Ascending aorta (tissue), 2 donors: Measurements from ENCODE around the gene SLC43A2. TPM values are rescaled to one million over a fixed set of nuclear protein-coding genes. Genes with fewer than 3 reads are reported as not detected.

Source experiments
- DNase-seq, 2 donors: peaks; one replicate each; pipeline ENCODE4 v3.0.0-alpha.2; 2019; ENCODE audit warnings: low spot score in 2 of 2
- H3K27ac ChIP-seq, 2 donors: fragments of 200-600 bp; sonication (generic); one replicate each; pipeline ENCODE4 v1.5.1; 2016 to 2017; ENCODE audit warnings: mild to moderate bottlenecking in 1 of 2
- H3K27me3 ChIP-seq: fragments of 200-600 bp; sonication (generic); one replicate; pipeline ENCODE4 v1.5.1; 2017
- H3K36me3 ChIP-seq, 2 donors: fragments of 200-600 bp; sonication (generic); one replicate each; pipeline ENCODE4 v1.5.1; 2016
- H3K4me1 ChIP-seq, 2 donors: fragments of 200-600 bp; sonication (generic); one replicate each; pipeline ENCODE4 v1.5.1; 2016 to 2017; ENCODE audit warnings: mild to moderate bottlenecking in 1 of 2
- H3K4me3 ChIP-seq, 2 donors: fragments of 200-600 bp; sonication (generic); one replicate each; pipeline ENCODE4 v1.5.1; 2016 to 2017; ENCODE audit warnings: mild to moderate bottlenecking in 1 of 2
- H3K9me3 ChIP-seq, 2 donors: fragments of 200-600 bp; sonication (generic); one replicate each; pipeline ENCODE4 v1.5.1; 2016
- intact Hi-C: fragments of 100-400 bp; cut with DNase I; formaldehyde crosslinking; loops from one replicate; pipeline ENCODE4 v1.15.1; 2023
- total RNA-seq: library from RNA; depleted of rRNA; stranded (reverse); fragments of >200 nt; gene quantifications from one replicate; pipeline ENCODE4 v1.1.0, GENCODE V29; 2016
- TF ChIP-seq, protein P1 (sequence below), 3 experiments: fragments of 200-600 bp in 2 of 3; fragments of 450-650 bp in 1 of 3; sonication (generic) in 2 of 3; IDR thresholded peaks; one replicate each; pipeline ENCODE4 v1.5.1; 2016 to 2019; ENCODE audit warnings: antibody characterized with exemption in 3 of 3, mild to moderate bottlenecking in 1 of 3, moderate library complexity in 1 of 3

The SLC43A2 gene
- total RNA-seq, 1 donor from 2014 or later = 27.6 TPM

DNA sequence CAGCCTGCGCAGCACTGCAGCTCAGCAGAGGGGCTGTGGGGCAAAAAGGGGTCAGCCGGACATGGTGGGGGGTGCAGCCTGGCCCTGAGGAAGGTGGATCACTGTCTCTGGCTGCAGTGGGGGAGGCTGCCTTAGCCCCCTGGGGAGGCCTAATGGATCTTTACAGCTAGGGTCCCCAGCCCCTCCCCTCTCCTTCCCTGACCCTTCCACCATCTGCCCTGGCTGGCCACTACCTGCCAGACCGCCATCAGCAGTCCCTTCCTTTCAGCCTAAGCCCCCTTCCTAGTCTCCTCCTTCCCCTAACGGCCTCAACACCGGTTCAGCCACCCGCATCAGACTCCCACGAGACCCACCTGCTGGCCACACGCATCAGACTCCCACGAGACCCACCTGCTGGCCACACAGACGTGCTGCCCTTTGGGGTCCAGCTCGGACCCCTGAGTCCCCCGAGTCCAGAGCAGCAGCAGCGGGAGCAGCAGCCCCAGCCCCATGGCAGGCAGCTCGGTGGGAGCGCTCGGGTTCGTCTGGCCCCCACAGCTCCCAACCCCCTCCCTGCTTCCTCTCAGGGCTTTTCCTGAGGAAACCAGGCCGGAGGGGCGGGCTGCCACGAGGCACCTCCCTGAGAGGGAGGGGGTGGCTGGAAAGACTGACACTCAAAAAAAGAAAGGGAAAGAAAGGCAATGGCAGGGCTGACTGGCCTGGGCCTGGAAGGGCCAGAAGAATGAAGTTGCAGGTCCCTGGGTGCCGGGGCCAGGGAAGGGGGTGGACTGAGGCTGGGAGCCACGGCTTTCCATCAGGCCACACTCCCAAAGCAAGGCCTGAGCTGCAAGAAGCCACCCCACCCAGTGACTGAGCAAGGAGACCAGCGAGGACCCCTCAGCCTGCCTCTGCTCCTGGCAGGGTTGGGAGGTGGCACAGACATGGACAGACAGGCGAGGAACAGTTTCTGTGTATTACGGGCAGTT lies 16.9 kb upstream of the SLC43A2 start, which contains the start of gene SCARF1:
Gene SCARF1 (minus strand): TSS at position 526 of the 965 bp plus-strand sequence. CDS start 35 bp downstream, at position 491.
- H3K27ac ChIP-seq = peak within 1 kb of the TSS; percentile 18 to 50
- no peaks in the 10 kb centered on the region for H3K9me3 ChIP-seq
- H3K36me3 ChIP-seq = peaks cover under 1 to 3% of the 10 kb centered on the region in 2 donors
- TF ChIP-seq, protein P1, sequence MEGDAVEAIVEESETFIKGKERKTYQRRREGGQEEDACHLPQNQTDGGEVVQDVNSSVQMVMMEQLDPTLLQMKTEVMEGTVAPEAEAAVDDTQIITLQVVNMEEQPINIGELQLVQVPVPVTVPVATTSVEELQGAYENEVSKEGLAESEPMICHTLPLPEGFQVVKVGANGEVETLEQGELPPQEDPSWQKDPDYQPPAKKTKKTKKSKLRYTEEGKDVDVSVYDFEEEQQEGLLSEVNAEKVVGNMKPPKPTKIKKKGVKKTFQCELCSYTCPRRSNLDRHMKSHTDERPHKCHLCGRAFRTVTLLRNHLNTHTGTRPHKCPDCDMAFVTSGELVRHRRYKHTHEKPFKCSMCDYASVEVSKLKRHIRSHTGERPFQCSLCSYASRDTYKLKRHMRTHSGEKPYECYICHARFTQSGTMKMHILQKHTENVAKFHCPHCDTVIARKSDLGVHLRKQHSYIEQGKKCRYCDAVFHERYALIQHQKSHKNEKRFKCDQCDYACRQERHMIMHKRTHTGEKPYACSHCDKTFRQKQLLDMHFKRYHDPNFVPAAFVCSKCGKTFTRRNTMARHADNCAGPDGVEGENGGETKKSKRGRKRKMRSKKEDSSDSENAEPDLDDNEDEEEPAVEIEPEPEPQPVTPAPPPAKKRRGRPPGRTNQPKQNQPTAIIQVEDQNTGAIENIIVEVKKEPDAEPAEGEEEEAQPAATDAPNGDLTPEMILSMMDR (IDR thresholded peaks at IDR 0.05) = no peak
- no peaks in the 10 kb centered on the region for H3K27me3 ChIP-seq
- peak within 1 kb of the TSS; percentile 23 to 48 for H3K4me3 ChIP-seq
- peak in 1 of 2 donors; percentile 70 for DNase-seq
- intact Hi-C loops = loop anchor here (5.0 kb wide), 1 partner anchor 378 kb away; no protein-coding TSS in a partner anchor
- peaks cover 6 to 23% of the 10 kb centered on the region in 2 donors for H3K4me1 ChIP-seq

GRCh38 chr17:1644493-1645206 lies 16.0 kb upstream of the SLC43A2 start:
- TF ChIP-seq, protein P1 (IDR thresholded peaks at IDR 0.05) = no peak
- intact Hi-C loops = loop anchor here (5.0 kb wide), 1 partner anchor 377 kb away; no protein-coding TSS in a partner anchor
- H3K27ac ChIP-seq = peak overlapping the region; percentile 18 to 56
- H3K4me1 ChIP-seq = peaks cover 2 to 17% of the 10 kb centered on the region in 2 donors
- H3K36me3 ChIP-seq = no peaks in the 10 kb centered on the region
- no peaks in the 10 kb centered on the region for H3K9me3 ChIP-seq
- DNase-seq = no peak
- H3K4me3 ChIP-seq = peak overlapping the region; percentile 23 to 73
- H3K27me3 ChIP-seq = no peaks in the 10 kb centered on the region

- H3K36me3 ChIP-seq = no peaks in the 10 kb centered on the region
Observed at GRCh38 chr17:1643999-1644492, 15.4 kb upstream of the SLC43A2 start.

DNA sequence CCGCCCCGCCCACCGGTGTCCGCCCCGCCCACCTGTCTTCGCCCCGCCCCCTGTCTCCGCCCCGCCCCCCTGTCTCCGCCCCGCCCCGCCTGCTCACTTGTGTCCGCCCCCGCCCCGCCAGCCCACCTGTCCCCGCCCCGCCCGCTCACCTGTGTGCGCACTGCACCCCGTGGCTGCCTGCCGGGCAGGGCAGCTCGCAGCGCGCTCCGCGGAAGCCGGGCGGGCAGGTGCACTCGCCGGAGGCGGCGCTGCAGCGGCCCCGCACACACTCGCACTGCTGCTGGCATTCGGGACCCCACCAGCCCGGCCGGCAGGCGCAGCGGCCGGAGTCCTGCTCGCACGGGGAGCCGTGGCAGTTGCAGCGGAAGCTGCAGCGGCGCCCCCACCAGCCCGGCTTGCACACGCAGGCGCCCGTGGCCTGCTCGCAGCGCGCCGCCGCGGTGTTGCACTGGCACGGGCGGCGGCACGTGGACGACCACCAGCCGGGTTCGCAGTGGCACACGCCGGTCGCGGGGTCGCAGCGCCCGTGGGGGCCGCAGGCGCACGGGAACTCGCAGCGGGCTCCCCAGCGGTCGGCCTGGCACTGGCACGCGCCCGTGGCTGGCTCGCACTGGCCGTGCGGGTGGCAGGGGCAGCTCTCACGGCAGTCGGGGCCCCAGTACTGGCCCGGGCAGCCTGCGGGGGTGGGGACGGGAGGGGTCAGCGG lies 14.8 kb upstream of the SLC43A2 start:
- Histone ChIP-seq H3K27ac (peak overlapping the region in 1 of 2 donors; percentile 15), H3K9me3 (no peaks in the 10 kb centered on the region), H3K4me3 (peak overlapping the region; percentile 44 to 73), H3K27me3 (no peaks in the 10 kb centered on the region), H3K36me3 (no peaks in the 10 kb centered on the region), H3K4me1 (peaks cover 2 to 14% of the 10 kb centered on the region in 2 donors)
- DNase-seq = no peak
- intact Hi-C loops = no loop called here
- TF ChIP-seq, protein P1 (IDR thresholded peaks at IDR 0.05) = no peak

More at GRCh38 chr17:1643999-1644492, 15.4 kb upstream of the SLC43A2 start:
- Histone ChIP-seq H3K4me1 (peaks cover 2 to 17% of the 10 kb centered on the region in 2 donors), H3K27ac (peak overlapping the region; percentile 15 to 56), H3K27me3 (no peaks in the 10 kb centered on the region), H3K9me3 (no peaks in the 10 kb centered on the region), H3K4me3 (peak overlapping the region; percentile 44 to 73)
- intact Hi-C loops = no loop called here
- DNase-seq = no peak
- TF ChIP-seq, protein P1 (IDR thresholded peaks at IDR 0.05) = no peak

DNA sequence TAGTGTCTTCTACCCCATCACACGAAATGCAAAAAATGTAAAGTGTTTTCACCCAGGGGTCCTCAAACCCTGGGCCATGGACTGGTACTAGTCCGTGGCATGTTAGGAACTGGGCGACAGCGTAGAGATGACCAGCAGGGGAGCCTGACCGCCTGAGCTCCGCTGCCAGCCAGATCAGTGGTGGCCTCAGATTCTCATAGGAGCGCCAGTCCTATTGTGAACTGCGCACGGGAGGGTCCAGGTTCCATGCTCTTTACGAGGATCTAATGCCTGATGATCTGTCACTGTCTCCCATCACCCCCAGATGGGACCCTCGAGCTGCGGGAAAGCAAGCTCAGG lies 12.4 kb upstream of the SLC43A2 start:
- Histone ChIP-seq H3K4me3 (no peak overlapping the region), H3K27me3 (no peaks in the 10 kb centered on the region), H3K9me3 (no peaks in the 10 kb centered on the region), H3K36me3 (no peaks in the 10 kb centered on the region), H3K4me1 (peaks cover 2 to 6% of the 10 kb centered on the region in 2 donors), H3K27ac (no peak overlapping the region)
- no peak for DNase-seq
- intact Hi-C loops = no loop called here
- TF ChIP-seq, protein P1 (IDR thresholded peaks at IDR 0.05) = no peak
